SK-N-SH (cell line): ENCODE measurements around the gene WDR49. TPM values are rescaled to one million over a fixed set of nuclear protein-coding genes. Genes with fewer than 3 reads are reported as not detected.

Experiments
- CTCF ChIA-PET: fragments of 300-600, 350-600 bp; formaldehyde crosslinking; extraction: SDS; loops from one replicate; lab custom pipeline; 2021; lab: Yijun Ruan, JAX
- POLR2A ChIA-PET: fragments of 350-600 bp; sonication (Branson Sonifier 250); formaldehyde crosslinking; extraction: SDS; loops from one replicate; lab custom pipeline; 2020; ENCODE audit warnings: antibody characterized with exemption, inconsistent platforms; lab: Yijun Ruan, JAX
- DNase-seq: peaks from one replicate; pipeline ENCODE4 v3.0.0; 2012
- H2AFZ ChIP-seq: fragments of 200-600 bp; sonication (generic); 2 replicates; pipeline ENCODE4 v1.8.1; 2016; ENCODE audit warnings: antibody characterized with exemption, mild to moderate bottlenecking, low read depth
- H3F3A ChIP-seq: fragments of 200-600 bp; sonication (generic); replicated peaks from 2 replicates; pipeline ENCODE3; 2016; ENCODE audit warnings: antibody characterized with exemption, mild to moderate bottlenecking; ENCODE audit not compliant: insufficient read depth
- H3K27ac ChIP-seq, 2 experiments: fragments of 200-500 bp in 1 of 2; fragments of 200-600 bp in 1 of 2; sonication (Bioruptor generic) in 1 of 2; sonication (generic), shearing (Covaris generic) in 1 of 2; 2 replicates each; pipeline versions ENCODE4 v1.5.1 to v1.6.1; 2014 to 2016; ENCODE audit warnings: low read depth in 2 of 2, inconsistent platforms in 1 of 2, low read length in 1 of 2, mild to moderate bottlenecking in 1 of 2, mixed read lengths in 1 of 2
- H3K27me3 ChIP-seq: fragments of 200-600 bp; sonication (generic), shearing (Covaris generic); 2 replicates; pipeline ENCODE4 v1.6.1; 2016; ENCODE audit warnings: mixed run types; ENCODE audit not compliant: insufficient read depth
- H3K36me3 ChIP-seq, 2 experiments: fragments of 200-500 bp in 1 of 2; fragments of 200-600 bp in 1 of 2; sonication (Bioruptor generic) in 1 of 2; sonication (generic) in 1 of 2; replicated peaks in 1 of 2; 2 replicates each; pipeline versions ENCODE3 to v1.5.1; 2014 to 2016; ENCODE audit warnings: low read length in 1 of 2, mild to moderate bottlenecking in 1 of 2; ENCODE audit not compliant: insufficient read depth in 2 of 2, control insufficient read depth in 1 of 2
- H3K4me1 ChIP-seq, 2 experiments: fragments of 200-500 bp in 1 of 2; fragments of 200-600 bp in 1 of 2; sonication (Bioruptor generic) in 1 of 2; sonication (generic), shearing (Covaris generic) in 1 of 2; 2 replicates each; pipeline versions ENCODE4 v1.5.1 to v1.6.1; 2014 to 2016; ENCODE audit warnings: low read depth in 1 of 2, low read length in 1 of 2, mixed run types in 1 of 2; ENCODE audit not compliant: insufficient read depth in 2 of 2, control insufficient read depth in 1 of 2
- H3K4me2 ChIP-seq: fragments of 200-600 bp; sonication (generic), shearing (Covaris generic); 2 replicates; pipeline ENCODE4 v1.6.1; 2017; ENCODE audit warnings: mixed run types
- H3K4me3 ChIP-seq, 2 experiments: fragments of 200-500 bp in 1 of 2; fragments of 200-600 bp in 1 of 2; sonication (Bioruptor generic) in 1 of 2; sonication (generic), shearing (Covaris generic) in 1 of 2; 2 replicates each; pipeline versions ENCODE4 v1.5.1 to v1.8.1; 2014 to 2016; ENCODE audit warnings: low read depth in 2 of 2, inconsistent platforms in 1 of 2, low read length in 1 of 2, mild to moderate bottlenecking in 1 of 2, mixed read lengths in 1 of 2, moderate library complexity in 1 of 2
- H3K79me2 ChIP-seq: fragments of 200-600 bp; sonication (generic); 2 replicates; pipeline ENCODE4 v1.8.1; 2017; ENCODE audit warnings: mild to moderate bottlenecking; ENCODE audit not compliant: insufficient read depth
- H3K9ac ChIP-seq: fragments of 200-600 bp; sonication (generic); 2 replicates; pipeline ENCODE4 v1.6.1; 2017; ENCODE audit warnings: mixed run types
- H3K9me2 ChIP-seq: fragments of 200-600 bp; sonication (generic); 2 replicates; pipeline ENCODE4 v1.6.1; 2017; ENCODE audit warnings: mixed run types
- H3K9me3 ChIP-seq: fragments of 200-600 bp; sonication (generic); 2 replicates; pipeline ENCODE4 v1.6.1; 2017; ENCODE audit warnings: mixed run types, mild to moderate bottlenecking, moderate library complexity
- H4K20me1 ChIP-seq: fragments of 200-600 bp; sonication (generic); 2 replicates; pipeline ENCODE4 v1.6.1; 2017; ENCODE audit warnings: mild to moderate bottlenecking, mixed run types; ENCODE audit not compliant: insufficient read depth
- CHD2 ChIP-seq: fragments of 150-350 bp; IDR thresholded peaks from 2 replicates; pipeline ENCODE4 v1.6.1; 2018; ENCODE audit warnings: low read length; ENCODE audit not compliant: partially characterized antibody
- EZH2phosphoT487 ChIP-seq: fragments of 200-600 bp; sonication (generic); IDR thresholded peaks from 2 replicates; pipeline ENCODE4 v1.6.1; 2017; ENCODE audit warnings: low read depth, mixed run types, mild to moderate bottlenecking, antibody characterized with exemption, moderate library complexity, borderline replicate concordance
- FOXJ3 ChIP-seq: sonication (generic); formaldehyde crosslinking; IDR thresholded peaks from 2 replicates; pipeline ENCODE4 v1.5.1; 2020; ENCODE audit warnings: mild to moderate bottlenecking, missing genetic modification reagents
- FOXM1 ChIP-seq: IDR thresholded peaks from 2 replicates; pipeline ENCODE4 v1.4.0; 2012; ENCODE audit warnings: low read depth, mild to moderate bottlenecking
- GATA2 ChIP-seq: sonication (generic); formaldehyde crosslinking; IDR thresholded peaks from 2 replicates; pipeline ENCODE4 v1.5.0; 2020; ENCODE audit warnings: mild to moderate bottlenecking, missing genetic modification reagents
- IRF3 ChIP-seq: fragments of 150-350 bp; IDR thresholded peaks from 2 replicates; pipeline ENCODE4 v1.6.1; 2016; ENCODE audit warnings: mild to moderate bottlenecking, low read depth, low read length
- JUND ChIP-seq: IDR thresholded peaks from 2 replicates; pipeline ENCODE4 v1.4.0; 2012
- MEF2A ChIP-seq: IDR thresholded peaks from 2 replicates; pipeline ENCODE4 v1.4.0; 2012; ENCODE audit warnings: low read depth, borderline replicate concordance
- MXI1 ChIP-seq: IDR thresholded peaks from 2 replicates; pipeline ENCODE4 v1.6.1; 2012; ENCODE audit warnings: mild to moderate bottlenecking, low read depth, low read length, improper control_type of control experiment
- NFIC ChIP-seq: IDR thresholded peaks from 2 replicates; pipeline ENCODE4 v1.4.0; 2012; ENCODE audit warnings: borderline replicate concordance
- NRF1 ChIP-seq: IDR thresholded peaks from 2 replicates; pipeline ENCODE4 v1.6.1; 2012; ENCODE audit warnings: low read depth, mild to moderate bottlenecking, low read length
- PBX3 ChIP-seq: IDR thresholded peaks from 2 replicates; pipeline ENCODE4; 2012
- RAD21 ChIP-seq: IDR thresholded peaks from 2 replicates; pipeline ENCODE4 v1.6.1; 2012; ENCODE audit warnings: mild to moderate bottlenecking, low read length
- RCOR1 ChIP-seq: fragments of 150-350 bp; IDR thresholded peaks from 2 replicates; pipeline ENCODE4 v1.6.1; 2017; ENCODE audit warnings: antibody characterized with exemption, low read length
- REST ChIP-seq: IDR thresholded peaks from 2 replicates; pipeline ENCODE4 v1.6.1; 2012; ENCODE audit warnings: mild to moderate bottlenecking, low read depth, low read length, moderate library complexity
- RFX5 ChIP-seq: IDR thresholded peaks from 2 replicates; pipeline ENCODE4 v1.6.1; 2012; ENCODE audit warnings: mild to moderate bottlenecking, improper control_type of control experiment, low read length
- RXRA ChIP-seq: IDR thresholded peaks from 2 replicates; pipeline ENCODE4 v1.4.0; 2012; ENCODE audit warnings: low read depth, mild to moderate bottlenecking, borderline replicate concordance
- SIN3A ChIP-seq: IDR thresholded peaks from 2 replicates; pipeline ENCODE4 v1.6.1; 2012; ENCODE audit warnings: low read depth, mild to moderate bottlenecking, low read length, moderate library complexity, borderline replicate concordance
- TAF1 ChIP-seq: IDR thresholded peaks from 2 replicates; pipeline ENCODE4 v1.6.1; 2012; ENCODE audit warnings: low read depth, mild to moderate bottlenecking, low read length, moderate library complexity, borderline replicate concordance
- ZBTB33 ChIP-seq: IDR thresholded peaks from 2 replicates; pipeline ENCODE4 v1.4.0; 2012; ENCODE audit warnings: low read depth, borderline replicate concordance
- WGBS: methylation state at CpG from one replicate; pipeline ENCODE4 v1.1.6; 2017; ENCODE audit warnings: low lambda C conversion rate; 5-methylcytosine and 5-hydroxymethylcytosine counted together
- polyA plus RNA-seq, 3 experiments: library from polyadenylated mRNA; depleted of rRNA; stranded (reverse); fragments of >200 nt; gene quantifications; 2 replicates each; pipeline ENCODE4 v1.2.3, GENCODE V29; 2012

WDR49 gene
- polyA plus RNA-seq, 1 of the 3 experiments (the other 2 are of a cell fraction): not detected

DNA sequence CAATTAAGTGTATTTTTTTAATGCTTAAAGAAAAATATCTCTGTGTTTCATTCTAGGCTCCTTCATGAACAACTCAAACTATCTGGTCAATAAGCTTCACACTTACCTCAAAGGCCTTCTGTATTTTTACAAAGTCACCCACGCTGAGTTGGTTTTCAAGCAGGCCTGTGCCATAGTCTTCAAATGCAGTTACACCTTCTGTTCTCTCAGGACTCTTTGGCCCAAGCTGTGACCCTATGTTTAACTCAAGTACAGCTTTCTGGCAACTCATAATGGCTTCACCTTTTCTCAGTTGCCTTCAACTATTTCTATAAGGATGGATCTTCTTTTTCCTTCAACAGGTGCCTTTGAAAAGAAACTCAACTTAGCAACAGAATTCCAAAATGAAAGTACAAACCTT is 587 bp downstream of the WDR49 start:
- Histone ChIP-seq H3K9me2 (no peaks in the 10 kb centered on the region), H3K4me1 (peaks cover 0 to 2% of the 10 kb centered on the region in 2 experiments; a peak in 1 of 4 replicates), H3K9me3 (no peaks in the 10 kb centered on the region), H3K36me3 (no peaks in the 10 kb centered on the region), H2AFZ (no peak overlapping the region), H4K20me1 (no peaks in the 10 kb centered on the region), H3K9ac (no peak overlapping the region), H3K27me3 (no peaks in the 10 kb centered on the region), H3K4me3 (no peak overlapping the region), H3K4me2 (no peak overlapping the region), H3K79me2 (no peaks in the 10 kb centered on the region), H3F3A (no peaks in the 10 kb centered on the region), H3K27ac (no peak overlapping the region)
- ChIA-PET POLR2A (interaction anchor here (0.6 kb wide), 1 partner anchor 17 kb away, joined by 3 read pairs; no protein-coding TSS in a partner anchor), CTCF (interaction anchor here (1.2 kb wide), 1 partner anchor 32 kb away, joined by 3 read pairs; no protein-coding TSS in a partner anchor)
- DNase-seq: no peak
- no peak for TF ChIP-seq EZH2phosphoT487
- TF ChIP-seq FOXM1: no peak
- TF ChIP-seq TAF1: no peak
- no peak for TF ChIP-seq PBX3
- TF ChIP-seq RXRA: no peak
- no peak for TF ChIP-seq SIN3A
- no peak for TF ChIP-seq CHD2
- 24% methylated on average over 1 of the region's 1 CpG for WGBS

GRCh38 chr3:167651826-167652225 is 1.9 kb downstream of the WDR49 start:
- Histone ChIP-seq H3K27me3 (no peaks in the 10 kb centered on the region), H3K79me2 (no peaks in the 10 kb centered on the region), H3K9me3 (no peaks in the 10 kb centered on the region), H2AFZ (no peak overlapping the region), H4K20me1 (no peaks in the 10 kb centered on the region), H3K27ac (no peak overlapping the region), H3K9ac (no peak overlapping the region), H3K4me1 (no peaks in the 10 kb centered on the region), H3K4me3 (no peak overlapping the region), H3K9me2 (no peaks in the 10 kb centered on the region), H3K36me3 (no peaks in the 10 kb centered on the region), H3K4me2 (no peak overlapping the region), H3F3A (no peaks in the 10 kb centered on the region)
- CTCF ChIA-PET: no interaction called here
- 60% methylated on average over 1 of the region's 1 CpG for WGBS
- POLR2A ChIA-PET: no interaction called here
- DNase-seq: no peak
- TF ChIP-seq MEF2A (no peak), IRF3 (no peak), ZBTB33 (no peak), PBX3 (no peak), TAF1 (no peak), MXI1 (no peak), GATA2 (CRISPR knock-in tag) (no peak), FOXJ3 (CRISPR knock-in tag) (no peak), JUND (no peak), NFIC (no peak), CHD2 (no peak), RCOR1 (no peak), RAD21 (no peak), REST (no peak), NRF1 (no peak), RFX5 (no peak)
